Measurements from ENCODE around the gene CFAP92.

CFAP92 gene

DNA sequence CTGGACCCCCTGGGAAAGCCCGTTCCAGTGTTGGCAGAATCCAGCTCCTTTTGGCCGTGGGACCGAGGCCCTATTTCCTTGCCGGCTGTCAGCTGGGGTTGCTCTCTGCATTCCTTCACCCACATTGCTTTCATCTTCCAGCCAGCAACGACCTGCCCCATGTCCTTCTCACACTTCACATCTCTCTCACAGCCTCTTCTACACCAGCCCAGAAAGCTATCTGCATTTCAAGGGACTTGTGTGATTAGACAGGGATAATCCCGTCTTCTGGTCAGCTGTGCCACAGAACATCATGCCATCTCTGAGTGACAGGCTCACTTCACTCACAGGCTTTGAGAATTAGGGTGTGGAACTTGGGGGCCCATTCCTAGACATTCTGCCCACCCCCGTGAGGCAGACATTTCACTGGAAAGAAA lies 23.6 kb upstream of the CFAP92 start:
- no peak for TF ChIP-seq TAF1 (IDR thresholded peaks at IDR 0.05; ENCODE audit: borderline replicate concordance, insufficient read depth, low read length)

DNA sequence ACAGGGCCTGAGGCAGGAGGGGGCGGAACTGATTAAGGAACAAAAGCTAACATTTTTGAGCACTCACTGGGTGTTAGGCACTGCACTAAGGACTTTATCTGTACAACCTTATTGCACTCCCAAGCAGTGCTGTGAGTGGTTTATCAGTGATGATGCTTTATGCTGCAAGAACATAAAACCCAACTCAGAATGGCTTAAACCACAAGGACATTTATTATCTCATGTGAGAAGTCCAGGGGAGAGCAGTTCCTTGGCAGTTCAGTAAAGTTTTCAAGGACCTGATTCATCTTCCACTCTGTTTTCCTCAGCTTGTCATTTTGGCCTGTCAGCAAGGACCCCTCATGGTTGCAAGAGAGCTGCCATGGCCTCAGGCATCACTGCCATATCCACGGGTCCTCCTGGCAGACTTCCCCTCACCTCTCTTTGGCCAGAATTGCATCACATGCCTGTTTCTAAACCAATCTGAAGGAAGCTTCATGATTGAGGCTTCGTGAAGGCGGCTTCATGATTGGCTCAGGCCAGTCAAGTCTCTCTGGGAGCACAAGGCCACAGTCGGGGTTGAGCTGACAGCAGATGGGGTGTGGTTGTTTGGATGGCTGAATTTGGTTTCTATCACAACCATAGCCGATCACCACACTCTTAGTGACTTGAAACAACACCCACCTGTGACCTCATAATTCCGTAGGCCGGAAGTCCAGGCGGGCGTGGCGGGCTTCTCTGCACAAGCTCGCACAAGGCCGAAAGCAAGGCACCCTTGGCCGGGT lies 23.0 kb upstream of the CFAP92 start:
- TF ChIP-seq FOXP2 (optimal IDR thresholded peaks at IDR 0.05; ENCODE audit: borderline replicate concordance, extremely low read depth, extremely low read length, insufficient read depth) (no peak), TAF1 (IDR thresholded peaks at IDR 0.05; ENCODE audit: borderline replicate concordance, insufficient read depth, low read length) (no peak), POLR2AphosphoS5 (IDR thresholded peaks at IDR 0.05; ENCODE audit: low read depth, low read length) (no peak), SIN3A (IDR thresholded peaks at IDR 0.05; ENCODE audit: borderline replicate concordance, insufficient read depth, low read length) (no peak)
- TF ChIP-seq, protein P1, sequence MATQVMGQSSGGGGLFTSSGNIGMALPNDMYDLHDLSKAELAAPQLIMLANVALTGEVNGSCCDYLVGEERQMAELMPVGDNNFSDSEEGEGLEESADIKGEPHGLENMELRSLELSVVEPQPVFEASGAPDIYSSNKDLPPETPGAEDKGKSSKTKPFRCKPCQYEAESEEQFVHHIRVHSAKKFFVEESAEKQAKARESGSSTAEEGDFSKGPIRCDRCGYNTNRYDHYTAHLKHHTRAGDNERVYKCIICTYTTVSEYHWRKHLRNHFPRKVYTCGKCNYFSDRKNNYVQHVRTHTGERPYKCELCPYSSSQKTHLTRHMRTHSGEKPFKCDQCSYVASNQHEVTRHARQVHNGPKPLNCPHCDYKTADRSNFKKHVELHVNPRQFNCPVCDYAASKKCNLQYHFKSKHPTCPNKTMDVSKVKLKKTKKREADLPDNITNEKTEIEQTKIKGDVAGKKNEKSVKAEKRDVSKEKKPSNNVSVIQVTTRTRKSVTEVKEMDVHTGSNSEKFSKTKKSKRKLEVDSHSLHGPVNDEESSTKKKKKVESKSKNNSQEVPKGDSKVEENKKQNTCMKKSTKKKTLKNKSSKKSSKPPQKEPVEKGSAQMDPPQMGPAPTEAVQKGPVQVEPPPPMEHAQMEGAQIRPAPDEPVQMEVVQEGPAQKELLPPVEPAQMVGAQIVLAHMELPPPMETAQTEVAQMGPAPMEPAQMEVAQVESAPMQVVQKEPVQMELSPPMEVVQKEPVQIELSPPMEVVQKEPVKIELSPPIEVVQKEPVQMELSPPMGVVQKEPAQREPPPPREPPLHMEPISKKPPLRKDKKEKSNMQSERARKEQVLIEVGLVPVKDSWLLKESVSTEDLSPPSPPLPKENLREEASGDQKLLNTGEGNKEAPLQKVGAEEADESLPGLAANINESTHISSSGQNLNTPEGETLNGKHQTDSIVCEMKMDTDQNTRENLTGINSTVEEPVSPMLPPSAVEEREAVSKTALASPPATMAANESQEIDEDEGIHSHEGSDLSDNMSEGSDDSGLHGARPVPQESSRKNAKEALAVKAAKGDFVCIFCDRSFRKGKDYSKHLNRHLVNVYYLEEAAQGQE (IDR thresholded peaks at IDR 0.05; ENCODE audit: insufficient read depth in 1 of 2, low read depth in 2 of 2, low read length in 2 of 2) = no peak

DNA sequence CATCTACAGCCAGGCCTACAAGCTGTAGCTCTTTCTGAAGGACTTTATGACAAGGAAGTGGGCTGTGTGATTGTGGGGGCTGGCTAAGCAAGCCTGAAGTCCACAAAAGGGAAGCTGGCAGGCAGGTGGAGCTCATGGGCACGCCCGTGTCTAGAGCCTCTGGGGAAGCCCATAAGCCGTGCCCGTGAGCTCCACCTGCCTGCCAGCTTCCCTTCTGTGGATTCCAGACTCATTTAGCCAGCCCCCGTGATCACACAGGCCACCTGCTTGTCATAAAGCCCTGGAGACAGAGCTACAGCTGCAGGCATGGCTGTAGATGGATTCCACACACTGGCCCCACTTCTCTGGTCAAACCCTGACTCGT lies 22.5 kb upstream of the CFAP92 start:
- TF ChIP-seq FOXP2 (optimal IDR thresholded peaks at IDR 0.05; ENCODE audit: borderline replicate concordance, extremely low read depth, extremely low read length, insufficient read depth) (no peak), POLR2AphosphoS5 (IDR thresholded peaks at IDR 0.05; ENCODE audit: low read depth, low read length) (no peak), TAF1 (IDR thresholded peaks at IDR 0.05; ENCODE audit: borderline replicate concordance, insufficient read depth, low read length) (no peak), SIN3A (IDR thresholded peaks at IDR 0.05; ENCODE audit: borderline replicate concordance, insufficient read depth, low read length) (no peak)
- TF ChIP-seq, protein P1 (IDR thresholded peaks at IDR 0.05; ENCODE audit: insufficient read depth in 1 of 2, low read depth in 2 of 2, low read length in 2 of 2) = no peak

DNA sequence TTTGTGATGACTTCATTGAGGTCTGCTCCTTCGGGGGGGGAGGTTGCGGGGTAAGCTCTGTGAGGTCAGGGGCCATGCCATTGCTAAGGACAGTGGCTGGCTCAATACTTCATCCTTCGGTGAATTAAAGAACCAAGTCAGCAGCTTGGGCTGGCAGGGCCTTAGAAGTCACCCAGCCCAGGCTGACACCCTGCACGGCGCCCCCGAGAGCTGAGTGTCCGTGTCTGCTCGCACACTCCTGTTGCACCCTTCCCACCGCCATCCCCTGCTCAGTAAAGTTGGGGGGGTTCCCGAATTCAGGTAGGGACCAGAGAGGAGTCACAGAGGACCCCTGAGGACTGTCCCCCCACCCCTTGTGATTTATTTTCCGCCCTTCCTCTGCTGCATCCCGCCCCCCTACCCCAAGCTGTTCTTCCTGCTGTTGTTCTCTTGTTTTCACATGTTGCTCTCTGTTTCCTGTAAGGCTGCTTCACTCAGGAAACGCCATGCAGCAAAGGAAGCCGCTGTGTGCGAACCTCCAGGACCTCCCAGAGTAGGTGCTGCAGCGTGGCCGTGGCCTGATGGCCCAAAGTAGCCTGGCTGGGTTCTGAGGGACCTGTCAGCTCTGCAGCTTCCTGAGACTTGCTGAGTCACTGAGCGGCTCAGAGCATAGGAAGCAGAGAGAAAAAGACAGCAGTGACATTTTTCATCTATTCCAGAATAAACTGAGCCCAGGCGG lies 21.7 kb upstream of the CFAP92 start:
- TF ChIP-seq TAF1 (IDR thresholded peaks at IDR 0.05; ENCODE audit: borderline replicate concordance, insufficient read depth, low read length) (no peak), POLR2AphosphoS5 (IDR thresholded peaks at IDR 0.05; ENCODE audit: low read depth, low read length) (no peak)

DNA sequence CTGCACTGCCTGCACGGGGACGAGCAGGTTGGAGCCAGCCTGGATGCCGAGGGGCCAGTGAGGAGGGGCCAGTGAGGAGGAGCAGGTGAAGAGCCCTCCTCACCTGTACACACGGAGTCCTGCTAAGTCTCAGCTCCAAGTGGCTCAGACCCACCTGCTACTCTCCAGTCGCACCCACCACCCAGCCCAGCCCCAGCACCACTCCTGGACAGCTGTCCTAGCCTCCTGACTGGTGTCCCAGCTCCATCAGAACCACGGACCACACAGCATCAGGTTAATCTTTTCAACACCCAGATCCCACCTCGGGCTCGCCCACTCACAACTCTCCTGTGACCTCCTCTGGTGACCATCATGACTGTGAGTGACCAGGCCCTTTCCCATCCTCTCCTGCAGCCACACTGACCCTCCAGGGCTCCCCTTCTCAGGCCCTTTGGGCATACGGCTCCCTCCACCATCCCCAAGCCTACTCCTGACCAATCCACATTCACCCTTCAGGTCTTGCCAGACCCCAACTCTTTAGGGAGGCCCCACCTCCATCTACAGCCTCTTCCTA lies 21.0 kb upstream of the CFAP92 start:
- no peak for TF ChIP-seq SIN3A (IDR thresholded peaks at IDR 0.05; ENCODE audit: borderline replicate concordance, insufficient read depth, low read length)
- no peak for TF ChIP-seq TAF1 (IDR thresholded peaks at IDR 0.05; ENCODE audit: borderline replicate concordance, insufficient read depth, low read length)
- no peak for TF ChIP-seq POLR2AphosphoS5 (IDR thresholded peaks at IDR 0.05; ENCODE audit: low read depth, low read length)
- no peak for TF ChIP-seq FOXP2 (optimal IDR thresholded peaks at IDR 0.05; ENCODE audit: borderline replicate concordance, extremely low read depth, extremely low read length, insufficient read depth)
- TF ChIP-seq, protein P1 (IDR thresholded peaks at IDR 0.05; ENCODE audit: insufficient read depth in 1 of 2, low read depth in 2 of 2, low read length in 2 of 2) = no peak

DNA sequence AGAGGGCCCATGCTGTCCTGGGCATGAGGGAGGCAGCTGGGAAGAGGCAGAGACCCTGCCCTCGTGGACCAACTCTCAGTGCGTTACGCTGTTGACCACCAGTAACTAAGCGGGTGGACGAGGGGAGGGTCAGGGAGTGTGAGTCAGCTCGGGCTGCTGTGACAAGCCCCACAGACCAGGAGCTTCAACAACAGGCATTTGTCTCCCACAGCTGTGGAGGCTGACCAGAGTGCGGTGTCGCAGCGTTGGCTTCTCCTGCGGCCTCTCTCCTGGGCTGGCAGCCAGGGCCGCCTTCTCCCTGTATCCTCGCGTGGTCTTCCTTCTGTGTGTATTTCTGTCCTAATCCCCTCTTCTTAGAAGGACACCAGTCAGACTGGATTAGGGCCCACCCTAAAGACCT lies 20.3 kb upstream of the CFAP92 start:
- TF ChIP-seq POLR2AphosphoS5 (IDR thresholded peaks at IDR 0.05; ENCODE audit: low read depth, low read length) (no peak), TAF1 (IDR thresholded peaks at IDR 0.05; ENCODE audit: borderline replicate concordance, insufficient read depth, low read length) (no peak), SIN3A (IDR thresholded peaks at IDR 0.05; ENCODE audit: borderline replicate concordance, insufficient read depth, low read length) (no peak), FOXP2 (optimal IDR thresholded peaks at IDR 0.05; ENCODE audit: borderline replicate concordance, extremely low read depth, extremely low read length, insufficient read depth) (no peak)
- TF ChIP-seq, protein P1 (IDR thresholded peaks at IDR 0.05; ENCODE audit: insufficient read depth in 1 of 2, low read depth in 2 of 2, low read length in 2 of 2) = no peak

Data from PFSK-1 (cell line).